Measurements from ENCODE around the gene KRTAP4-16. TPM values are rescaled to one million over a fixed set of nuclear protein-coding genes. Genes with fewer than 3 reads are reported as not detected.
"Not testable (repeated sequence)": the region's sequence is repeated elsewhere in the genome, so short reads cannot be mapped to it uniquely, and the experiment has no call there.

KRTAP4-16 gene
- total RNA-seq, 1 experiment from 2014 or later = not detected

DNA sequence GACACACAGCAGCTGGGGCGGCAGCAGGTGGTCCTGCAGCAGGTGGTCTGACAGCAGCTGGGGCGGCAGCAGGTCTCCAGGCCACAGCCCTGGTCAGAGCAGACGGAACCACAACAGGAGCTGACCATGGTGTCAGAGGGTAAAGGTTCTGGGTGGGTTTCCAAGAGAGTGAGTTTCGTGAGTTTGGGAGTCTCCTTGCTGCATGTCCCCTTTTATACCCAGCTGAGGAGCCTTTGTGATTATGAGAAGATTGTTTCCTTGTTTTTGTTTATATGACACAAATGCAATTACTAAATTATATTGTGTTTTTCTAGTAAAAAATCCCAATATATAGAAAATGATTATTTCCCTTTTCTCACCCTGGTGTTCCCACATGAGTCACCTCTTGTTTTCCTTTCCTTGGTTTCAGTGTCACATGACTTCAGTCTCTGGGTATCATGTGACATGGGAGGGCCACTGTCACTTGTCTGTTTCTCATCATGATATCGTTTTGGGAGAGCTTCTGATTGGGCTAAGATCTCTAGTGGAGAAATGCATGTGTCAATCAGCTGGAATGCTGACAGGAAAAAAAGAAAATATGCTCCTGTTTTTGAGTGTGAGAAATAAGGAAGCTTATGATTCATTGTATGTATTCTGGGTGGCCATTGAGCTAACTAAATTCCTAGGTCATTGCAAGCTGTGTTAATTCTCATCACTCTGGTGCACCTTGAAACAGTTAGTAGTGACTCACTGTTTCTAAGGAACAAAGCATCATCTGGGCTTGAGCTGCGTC is 38.5 kb upstream of the KRTAP4-16 start, which contains the start of gene KRTAP4-6:
KRTAP4-6 (minus strand) TSS at position 185 of the 772 bp plus-strand sequence; CDS start at position 128, 57 bp downstream.
- Mint-ChIP-seq H3K4me3 (ENCODE audit: low read depth, unreplicated experiment) (peak within 1 kb of the TSS; percentile 33), H3K27ac (ENCODE audit: unreplicated experiment) (peak within 1 kb of the TSS; percentile 84), H3K4me1 (ENCODE audit: low read depth, unreplicated experiment) (peaks cover 32% of the 10 kb centered on the region), H3K36me3 (ENCODE audit: insufficient read depth, unreplicated experiment) (peaks cover 13% of the 10 kb centered on the region), H3K9me3 (ENCODE audit: low read depth, unreplicated experiment) (peaks cover 25% of the 10 kb centered on the region), H3K27me3 (ENCODE audit: unreplicated experiment) (no peaks in the 10 kb centered on the region)
- no TSS peak for BruUV-seq (replicated peaks)
- intact Hi-C loops (cut with micrococcal nuclease; ENCODE audit: unreplicated experiment) = no loop called here
- CTCF ChIA-PET = interaction anchor here (0.5 to 1.2 kb wide), 4 partner anchors 8 to 1176 kb away, joined by 3 to 8 read pairs (median 4); no protein-coding TSS in a partner anchor
- TF ChIP-seq, protein P1, sequence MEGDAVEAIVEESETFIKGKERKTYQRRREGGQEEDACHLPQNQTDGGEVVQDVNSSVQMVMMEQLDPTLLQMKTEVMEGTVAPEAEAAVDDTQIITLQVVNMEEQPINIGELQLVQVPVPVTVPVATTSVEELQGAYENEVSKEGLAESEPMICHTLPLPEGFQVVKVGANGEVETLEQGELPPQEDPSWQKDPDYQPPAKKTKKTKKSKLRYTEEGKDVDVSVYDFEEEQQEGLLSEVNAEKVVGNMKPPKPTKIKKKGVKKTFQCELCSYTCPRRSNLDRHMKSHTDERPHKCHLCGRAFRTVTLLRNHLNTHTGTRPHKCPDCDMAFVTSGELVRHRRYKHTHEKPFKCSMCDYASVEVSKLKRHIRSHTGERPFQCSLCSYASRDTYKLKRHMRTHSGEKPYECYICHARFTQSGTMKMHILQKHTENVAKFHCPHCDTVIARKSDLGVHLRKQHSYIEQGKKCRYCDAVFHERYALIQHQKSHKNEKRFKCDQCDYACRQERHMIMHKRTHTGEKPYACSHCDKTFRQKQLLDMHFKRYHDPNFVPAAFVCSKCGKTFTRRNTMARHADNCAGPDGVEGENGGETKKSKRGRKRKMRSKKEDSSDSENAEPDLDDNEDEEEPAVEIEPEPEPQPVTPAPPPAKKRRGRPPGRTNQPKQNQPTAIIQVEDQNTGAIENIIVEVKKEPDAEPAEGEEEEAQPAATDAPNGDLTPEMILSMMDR (IDR thresholded peaks at IDR 0.05; ENCODE audit: unreplicated experiment) = no peak
- DNase-seq = peak; percentile 44

GRCh38 chr17:41139865-41140264 is 37.9 kb upstream of the KRTAP4-16 start:
- CTCF ChIA-PET; intact Hi-C loops (cut with micrococcal nuclease; ENCODE audit: unreplicated experiment); BruUV-seq (replicated peaks); DNase-seq; H3K27me3 Mint-ChIP-seq (ENCODE audit: unreplicated experiment); H3K4me3 Mint-ChIP-seq (ENCODE audit: low read depth, unreplicated experiment): not testable (repeated sequence)
- Mint-ChIP-seq H3K4me1 (ENCODE audit: low read depth, unreplicated experiment) (peaks cover 32% of the 10 kb centered on the region), H3K36me3 (ENCODE audit: insufficient read depth, unreplicated experiment) (peaks cover 13% of the 10 kb centered on the region), H3K9me3 (ENCODE audit: low read depth, unreplicated experiment) (peaks cover 25% of the 10 kb centered on the region), H3K27ac (ENCODE audit: unreplicated experiment) (peak overlapping the region; percentile 78)

- BruUV-seq (replicated peaks) = no TSS peak
- intact Hi-C loops (cut with micrococcal nuclease; ENCODE audit: unreplicated experiment) = loop anchor here (5.0 kb wide), 1 partner anchor 177 kb away; no protein-coding TSS in a partner anchor
- Mint-ChIP-seq H3K4me3 (ENCODE audit: low read depth, unreplicated experiment) (no peak overlapping the region), H3K9me3 (ENCODE audit: low read depth, unreplicated experiment) (peaks cover 9% of the 10 kb centered on the region), H3K27me3 (ENCODE audit: unreplicated experiment) (no peaks in the 10 kb centered on the region), H3K27ac (ENCODE audit: unreplicated experiment) (peak overlapping the region; percentile 24), H3K36me3 (ENCODE audit: insufficient read depth, unreplicated experiment) (no peaks in the 10 kb centered on the region), H3K4me1 (ENCODE audit: low read depth, unreplicated experiment) (peaks cover 44% of the 10 kb centered on the region)
- TF ChIP-seq, protein P1 (IDR thresholded peaks at IDR 0.05; ENCODE audit: unreplicated experiment) = no peak
- CTCF ChIA-PET = no interaction called here
- DNase-seq = no peak
Measured at GRCh38 chr17:41133880-41134735, 32.1 kb upstream of the KRTAP4-16 start.

- H3K4me3 Mint-ChIP-seq (ENCODE audit: low read depth, unreplicated experiment) = no peak overlapping the region
- no peaks in the 10 kb centered on the region for H3K36me3 Mint-ChIP-seq (ENCODE audit: insufficient read depth, unreplicated experiment)
- intact Hi-C loops (cut with micrococcal nuclease; ENCODE audit: unreplicated experiment) = loop anchor here (5.0 kb wide), 1 partner anchor 175 kb away; no protein-coding TSS in a partner anchor
- no peak for DNase-seq
- CTCF ChIA-PET = interaction anchor here (0.5 to 1.5 kb wide), 9 partner anchors 9 to 992 kb away, joined by 3 to 8 read pairs (median 3); partner anchors contain the start of genes CASC3 and KRTAP4-6
- H3K9me3 Mint-ChIP-seq (ENCODE audit: low read depth, unreplicated experiment) = peaks cover 4% of the 10 kb centered on the region
- TF ChIP-seq, protein P1 (IDR thresholded peaks at IDR 0.05; ENCODE audit: unreplicated experiment) = no peak
- BruUV-seq (replicated peaks) = no TSS peak
- no peaks in the 10 kb centered on the region for H3K27me3 Mint-ChIP-seq (ENCODE audit: unreplicated experiment)
- H3K27ac Mint-ChIP-seq (ENCODE audit: unreplicated experiment) = peak overlapping the region; percentile 57
- peaks cover 44% of the 10 kb centered on the region for H3K4me1 Mint-ChIP-seq (ENCODE audit: low read depth, unreplicated experiment)
Measured at GRCh38 chr17:41131979-41132378, 30.0 kb upstream of the KRTAP4-16 start.

All from Calu3 (cell line).